LHCN-M2 (cell line): Measurements from ENCODE around the gene LSR. TPM values are rescaled to one million over a fixed set of nuclear protein-coding genes. Genes with fewer than 3 reads are reported as not detected.

Experiments
- DNase-seq: peaks from one replicate; pipeline ENCODE4 v3.0.0-alpha.2; 2012; ENCODE audit warnings: low read depth
- total RNA-seq: library from RNA; depleted of rRNA; stranded (reverse); fragments of >200 nt; gene quantifications from 2 replicates; pipeline ENCODE4 v1.2.3, GENCODE V29; 2014

The LSR gene
- total RNA-seq, 1 experiment from 2014 or later: 2.6 TPM

DNA sequence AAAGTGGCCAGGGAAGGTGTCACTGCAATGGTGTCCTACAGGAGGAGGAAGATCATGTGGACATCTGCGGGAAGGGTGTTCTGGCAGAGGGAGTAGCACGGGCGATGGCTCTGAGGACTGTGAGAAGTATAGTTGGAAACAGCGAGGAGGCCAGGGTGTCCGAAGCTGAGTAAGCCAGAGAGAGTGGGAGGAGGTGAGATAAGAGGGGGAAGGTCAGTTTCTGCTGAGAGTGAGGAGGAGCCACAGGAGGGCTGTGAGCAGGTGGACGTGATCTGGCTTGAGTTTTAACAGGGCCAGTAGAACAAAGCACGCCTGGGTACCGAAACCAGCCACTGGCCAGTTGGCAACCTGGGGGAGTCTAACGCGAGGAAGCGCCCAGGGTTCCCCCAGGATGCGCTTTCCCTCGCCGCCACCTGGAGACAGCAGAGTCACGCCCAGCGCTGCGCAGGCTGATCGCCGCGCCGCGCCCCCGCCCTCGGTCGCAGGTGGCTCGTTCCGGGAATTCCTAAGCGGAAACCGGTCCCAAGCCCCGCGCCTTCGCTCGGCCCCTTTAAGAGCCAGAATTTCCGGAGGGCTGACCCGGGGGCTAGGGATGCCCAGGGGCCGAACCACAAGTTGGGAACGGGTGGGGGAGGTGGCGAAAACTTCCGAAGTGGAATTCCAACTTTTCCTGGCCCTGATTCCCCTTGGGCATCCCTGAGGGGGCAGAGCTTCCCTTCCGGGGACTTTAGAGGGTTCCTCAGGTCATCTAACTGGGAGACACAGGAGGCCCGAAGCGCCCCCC lies 1.1 kb upstream of the LSR start:
- no peak for DNase-seq

DNA sequence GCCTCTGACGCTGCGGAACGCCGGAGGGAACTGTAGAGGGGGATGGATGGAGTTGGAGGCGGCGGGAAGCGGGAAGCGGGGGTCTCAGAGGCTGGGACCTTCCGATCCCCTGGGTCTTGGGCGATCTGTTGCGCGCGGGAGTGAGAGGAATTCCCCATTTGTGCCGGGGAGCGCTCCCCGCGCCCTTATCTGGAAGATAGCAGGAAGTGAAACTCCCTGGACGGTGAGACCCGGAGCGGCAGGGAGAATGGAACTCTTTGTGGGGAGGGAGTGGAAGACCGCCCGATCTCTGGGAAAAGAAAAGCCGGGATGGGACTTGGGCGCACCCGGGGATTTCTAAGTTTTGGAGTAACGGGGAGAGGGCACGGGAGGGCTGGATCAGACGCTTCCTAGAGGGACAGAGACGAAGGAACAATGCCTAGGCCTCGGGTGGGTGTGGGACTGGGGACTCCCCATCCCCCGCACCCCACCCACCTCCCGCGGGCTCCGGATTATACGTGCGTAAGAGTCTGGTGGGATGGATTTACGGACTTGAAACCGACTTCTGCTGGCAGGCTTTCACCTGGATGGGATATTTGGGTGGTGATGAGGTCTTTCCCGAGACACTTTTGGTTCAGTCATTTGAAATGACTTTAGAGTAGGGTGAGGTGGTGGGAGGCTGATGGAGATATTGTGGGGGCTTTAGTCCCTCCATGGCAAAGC lies 495 bp downstream of the LSR start:
- no peak for DNase-seq

- DNase-seq: no peak
Measured at GRCh38 chr19:35249848-35250711, 1.3 kb downstream of the LSR start.

DNA sequence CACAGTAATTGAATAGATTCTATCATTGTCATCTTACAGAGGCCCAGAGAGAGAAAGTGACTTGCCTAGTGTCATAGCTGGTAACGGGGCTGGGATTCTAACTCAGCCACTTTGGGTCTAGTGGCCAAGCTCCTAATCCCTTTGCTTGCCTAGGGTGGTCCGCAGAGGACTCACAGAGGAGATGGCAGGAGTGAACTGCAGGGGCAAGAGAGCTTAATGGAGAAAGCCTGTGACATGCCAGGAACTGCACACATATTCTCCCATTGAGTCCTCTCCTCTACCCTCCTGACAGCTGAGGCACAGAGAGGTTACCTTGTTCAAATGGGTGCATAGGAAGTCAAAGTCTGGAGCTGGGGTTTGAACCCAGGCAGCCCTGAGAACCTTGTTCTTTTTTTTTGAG lies 2.7 kb downstream of the LSR start:
- DNase-seq: no peak

DNA sequence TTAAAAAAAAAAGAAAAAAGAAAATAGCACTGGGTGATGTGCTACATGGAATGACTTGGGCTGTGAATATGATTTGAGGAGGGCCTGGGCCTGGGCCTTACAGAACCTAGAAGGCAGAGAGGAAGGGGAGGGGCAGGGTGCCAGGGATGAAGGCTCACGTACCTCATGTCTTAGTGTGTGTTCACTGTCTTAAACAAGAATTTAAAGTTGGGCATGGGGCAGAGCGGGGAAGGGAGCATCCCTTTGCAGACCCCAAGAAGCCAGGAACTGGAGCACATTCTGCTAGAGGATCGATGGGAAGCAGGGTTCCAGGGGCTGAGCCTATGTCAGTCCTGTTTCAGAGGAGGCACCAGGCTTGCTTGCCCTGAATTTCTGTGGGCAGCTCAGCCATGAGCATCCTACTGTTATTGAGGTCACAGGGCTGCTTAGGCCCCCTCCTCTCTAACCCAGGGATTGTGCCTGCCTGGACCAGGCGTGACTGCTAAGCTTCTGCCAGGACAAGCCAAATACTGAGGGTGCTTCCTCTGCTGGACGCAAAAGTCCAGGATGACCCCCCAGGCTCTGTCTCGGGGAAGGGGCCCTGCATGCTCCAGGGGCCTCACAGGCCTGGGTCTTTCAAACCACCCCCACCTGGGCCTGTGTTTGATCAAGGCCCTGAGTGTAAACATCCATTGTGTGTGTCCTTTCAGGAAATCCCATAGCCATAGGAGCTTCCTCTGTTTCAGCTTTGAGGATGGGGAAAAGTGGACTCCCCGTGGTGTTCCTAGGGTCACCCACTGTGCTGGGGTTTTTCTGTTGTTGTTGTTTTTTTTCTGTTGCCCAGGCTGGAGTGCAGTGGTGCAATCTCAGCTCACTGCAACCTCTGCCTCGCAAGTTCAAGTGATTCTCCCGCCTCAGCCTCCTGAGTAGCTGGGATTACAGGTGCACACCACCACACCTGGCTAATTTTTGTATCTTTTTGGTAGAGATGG lies 4.8 kb downstream of the LSR start:
- DNase-seq: no peak

DNA sequence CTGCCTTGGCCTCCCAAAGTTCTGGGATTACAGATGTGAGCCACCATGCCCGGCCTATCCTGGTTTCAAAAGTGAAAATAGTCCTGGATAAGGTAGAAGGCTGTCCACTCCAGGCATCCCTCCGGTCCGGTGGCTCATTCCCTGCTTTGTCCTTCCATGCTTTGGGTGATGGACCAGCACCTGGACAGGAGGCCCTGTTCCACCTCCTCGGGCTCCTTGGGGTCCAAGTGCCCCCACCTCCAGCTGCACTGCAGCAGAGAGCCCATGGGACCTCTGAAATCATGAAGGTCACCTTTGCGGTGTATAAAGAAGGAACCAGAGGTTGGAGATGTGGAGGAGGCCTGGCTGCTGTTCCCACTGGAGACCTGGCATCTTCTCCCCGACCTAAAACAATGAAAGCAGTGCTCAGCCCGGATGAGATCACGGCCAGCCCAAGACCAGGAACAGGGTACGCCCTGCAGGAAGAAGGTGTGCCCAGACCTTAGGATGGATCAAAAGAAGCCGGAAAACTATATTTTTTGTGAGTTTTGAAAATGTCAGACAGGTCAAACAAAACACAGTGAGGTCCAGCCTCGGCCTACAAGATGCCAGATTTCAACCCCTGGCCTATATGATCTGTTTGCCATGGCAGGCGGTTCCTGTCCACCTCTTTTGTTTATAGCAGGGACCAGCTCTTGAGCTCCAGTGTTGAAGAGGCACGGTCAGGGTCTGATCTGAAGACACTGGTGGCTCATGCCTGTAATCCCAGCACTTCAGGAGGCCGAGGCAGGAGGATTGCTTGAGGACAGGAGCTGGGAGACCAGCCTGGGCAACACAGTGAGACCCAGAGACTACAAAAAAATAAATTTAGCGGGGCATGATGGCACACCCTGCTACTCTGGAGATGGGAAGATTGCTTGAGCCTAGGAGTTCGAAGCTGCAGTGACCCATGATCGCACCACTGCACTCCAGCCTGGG lies 5.8 kb downstream of the LSR start:
- DNase-seq: no peak

- DNase-seq: no peak
Measured at GRCh38 chr19:35256566-35256965, 7.8 kb downstream of the LSR start.

DNA sequence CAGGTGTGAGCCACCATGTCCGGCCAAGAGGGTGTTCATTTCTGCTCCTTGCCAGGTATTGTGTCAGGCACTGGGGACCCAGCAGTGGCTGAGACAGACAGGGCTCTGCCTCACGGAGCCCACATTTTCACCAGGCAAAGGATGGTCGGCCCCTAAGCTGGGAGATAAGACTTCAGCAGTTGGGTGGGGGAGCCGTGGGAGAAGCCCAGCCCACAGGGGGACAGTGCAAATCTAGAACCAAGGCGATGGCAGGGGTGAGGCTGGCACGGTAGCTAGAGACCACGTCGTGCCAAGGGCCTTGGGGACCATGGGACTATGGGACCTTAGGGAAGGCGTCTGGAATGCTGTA lies 8.3 kb downstream of the LSR start:
- no peak for DNase-seq

- DNase-seq: peak; percentile 15
Measured at GRCh38 chr19:35260694-35261304, 12.0 kb downstream of the LSR start.

- no peak for DNase-seq
Measured at GRCh38 chr19:35261356-35262100, 12.7 kb downstream of the LSR start.

DNA sequence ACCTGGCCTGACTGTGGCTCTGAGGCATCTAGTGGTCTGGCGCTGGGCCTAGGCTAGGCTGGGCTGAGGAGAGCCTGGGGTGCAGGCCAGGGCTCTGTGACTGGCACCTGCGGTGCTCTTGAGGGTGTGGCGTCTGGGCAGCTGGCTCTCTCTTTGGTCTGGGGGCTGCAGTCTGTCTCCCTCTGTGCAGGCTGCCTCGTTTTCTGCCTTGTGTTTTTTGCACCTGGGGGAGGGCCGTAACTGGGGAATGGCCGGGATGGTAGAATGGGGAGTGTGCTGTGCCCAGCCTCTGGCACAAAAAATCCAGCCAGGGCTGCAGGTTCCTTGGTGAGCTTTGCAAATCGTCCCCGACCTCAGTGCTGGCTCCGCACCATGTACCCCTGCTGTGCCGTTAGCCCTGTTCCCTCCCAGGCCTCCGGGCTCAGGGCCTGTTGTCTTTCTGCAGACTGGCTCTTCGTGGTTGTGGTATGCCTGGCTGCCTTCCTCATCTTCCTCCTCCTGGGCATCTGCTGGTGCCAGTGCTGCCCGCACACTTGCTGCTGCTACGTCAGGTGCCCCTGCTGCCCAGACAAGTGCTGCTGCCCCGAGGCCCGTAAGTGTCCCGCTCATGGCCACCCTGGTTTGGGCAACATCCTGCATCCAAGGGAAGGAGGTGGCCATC lies 13.4 kb downstream of the LSR start:
- DNase-seq: no peak

DNA sequence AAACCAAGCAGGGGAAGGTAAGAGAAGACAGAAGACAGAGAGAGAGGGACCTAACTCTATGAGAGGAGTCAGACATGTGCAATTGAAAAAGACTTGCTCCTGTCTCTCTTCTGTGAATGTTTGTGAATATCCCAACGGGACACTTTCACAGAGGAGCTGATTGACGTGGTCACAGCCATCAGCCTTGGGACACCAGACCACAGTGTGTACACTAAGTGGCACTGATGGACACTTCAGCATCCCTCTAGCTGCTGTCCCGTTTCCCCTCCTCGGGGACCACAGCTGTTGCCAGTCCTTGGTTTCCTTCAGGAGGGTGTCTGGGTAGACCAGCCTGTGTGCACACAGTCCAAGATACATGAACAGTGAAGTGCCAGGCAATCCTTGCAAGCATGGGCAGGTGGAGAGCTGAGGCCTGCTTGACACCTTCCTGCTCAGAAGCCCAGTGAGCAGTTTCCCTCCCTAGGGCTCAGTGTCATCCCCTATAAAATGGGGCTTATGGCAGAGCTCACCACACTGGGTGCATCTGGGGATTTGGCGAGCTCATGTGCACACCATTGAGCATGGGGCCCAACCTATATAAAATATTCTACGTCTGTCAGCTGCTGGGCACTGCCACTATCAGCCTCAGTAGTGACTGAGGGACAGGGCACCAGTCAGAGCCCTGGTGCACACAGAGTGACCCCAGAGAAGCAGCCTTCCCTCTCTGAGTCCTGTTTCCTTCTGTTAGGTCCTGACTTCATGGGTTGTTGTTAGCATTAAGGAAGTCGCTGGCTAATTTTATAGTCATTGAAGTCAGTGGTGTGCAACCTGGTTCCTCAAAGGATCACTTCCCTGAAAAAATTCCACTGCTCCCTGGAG lies 15.7 kb downstream of the LSR start:
- no peak for DNase-seq

DNA sequence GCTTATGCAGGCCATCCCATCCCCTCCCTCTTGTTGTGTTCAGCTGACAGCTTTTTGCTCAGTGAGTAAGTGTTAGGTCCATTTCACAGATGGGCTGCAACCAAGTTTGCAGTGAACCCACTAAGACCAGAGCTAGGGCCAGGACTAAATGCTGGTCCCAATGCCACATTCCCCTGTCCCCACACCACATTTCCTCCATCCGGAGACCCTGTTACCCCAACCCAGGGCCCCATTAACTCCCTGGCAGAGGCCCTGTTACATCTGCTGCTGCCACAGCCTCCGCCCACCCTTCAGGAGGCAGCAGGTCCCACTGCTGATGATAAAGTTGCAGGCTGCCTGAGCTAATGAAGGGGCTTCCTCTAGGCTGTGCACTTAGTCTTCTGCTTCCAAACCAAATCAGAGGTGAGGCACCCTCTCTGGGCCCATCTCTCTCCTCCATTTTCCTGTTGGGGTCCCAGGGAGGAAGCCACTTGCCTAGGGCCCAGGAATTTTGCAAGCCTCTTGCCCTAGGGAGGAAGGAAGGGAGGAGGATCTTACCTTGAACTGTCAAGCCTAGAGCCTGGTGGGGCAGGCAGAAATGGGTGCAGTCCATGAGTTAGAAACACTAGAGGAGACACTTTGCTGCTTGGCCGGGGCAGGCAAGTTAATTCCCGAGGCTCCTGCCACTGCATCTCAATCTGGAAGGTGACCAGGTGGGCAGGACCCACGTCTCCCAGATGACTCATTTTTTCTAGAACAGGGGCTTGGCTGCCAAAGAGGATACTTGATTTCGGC lies 16.5 kb downstream of the LSR start:
- DNase-seq: no peak

- no peak for DNase-seq
Measured at GRCh38 chr19:35265900-35266519, 17.2 kb downstream of the LSR start.

GRCh38 chr19:35266520-35267352 lies 17.9 kb downstream of the LSR start:
- DNase-seq: no peak
